ENCODE results near the gene DTX1. TPM values are rescaled to one million over a fixed set of nuclear protein-coding genes. Genes with fewer than 3 reads are reported as not detected.
"Not testable (repeated sequence)": the region's sequence is repeated elsewhere in the genome, so short reads cannot be mapped to it uniquely, and the experiment has no call there.

DTX1 gene
- total RNA-seq, 1 donor from 2014 or later, result 3.7 TPM

GRCh38 chr12:113105606-113106271 lies 49.2 kb downstream of the DTX1 start:
- no peak for ATAC-seq
- no peak for DNase-seq (ENCODE audit: missing footprints)
- intact Hi-C loops (cut with DNase I), result no loop called here

GRCh38 chr12:113106361-113106760 lies 49.8 kb downstream of the DTX1 start:
- ATAC-seq (no peak), DNase-seq (ENCODE audit: missing footprints) (no peak)
- intact Hi-C loops (cut with DNase I), result no loop called here

- intact Hi-C loops (cut with DNase I), result no loop called here
- no peak for DNase-seq (ENCODE audit: missing footprints)
- ATAC-seq, result no peak
Observed at GRCh38 chr12:113108308-113108707, 51.8 kb downstream of the DTX1 start.

GRCh38 chr12:113109360-113109759 lies 52.8 kb downstream of the DTX1 start:
- ATAC-seq (no peak), DNase-seq (ENCODE audit: missing footprints) (no peak)
- intact Hi-C loops (cut with DNase I), result no loop called here

GRCh38 chr12:113109872-113110599 lies 53.5 kb downstream of the DTX1 start:
- ATAC-seq, result no peak
- DNase-seq (ENCODE audit: missing footprints), result no peak
- intact Hi-C loops (cut with DNase I), result no loop called here

GRCh38 chr12:113111247-113111646 lies 54.7 kb downstream of the DTX1 start:
- ATAC-seq, result no peak
- intact Hi-C loops (cut with DNase I), result no loop called here
- DNase-seq (ENCODE audit: missing footprints), result no peak

- DNase-seq (ENCODE audit: missing footprints) (no peak), ATAC-seq (no peak)
- intact Hi-C loops (cut with DNase I), result no loop called here
Observed at GRCh38 chr12:113112043-113112899, 55.7 kb downstream of the DTX1 start.

GRCh38 chr12:113113397-113113796 lies 56.9 kb downstream of the DTX1 start:
- ATAC-seq (no peak), DNase-seq (ENCODE audit: missing footprints) (no peak)
- intact Hi-C loops (cut with DNase I), result no loop called here

GRCh38 chr12:113114447-113115178 lies 58.1 kb downstream of the DTX1 start:
- ATAC-seq (no peak), DNase-seq (ENCODE audit: missing footprints) (no peak)
- intact Hi-C loops (cut with DNase I), result no loop called here

- ATAC-seq (no peak), DNase-seq (ENCODE audit: missing footprints) (no peak)
- intact Hi-C loops (cut with DNase I), result no loop called here
Observed at GRCh38 chr12:113115455-113116126, 59.1 kb downstream of the DTX1 start.

- intact Hi-C loops (cut with DNase I), result no loop called here
- no peak for DNase-seq (ENCODE audit: missing footprints)
- no peak for ATAC-seq
Observed at GRCh38 chr12:113116875-113117274, 60.3 kb downstream of the DTX1 start.

GRCh38 chr12:113117684-113118083 lies 61.2 kb downstream of the DTX1 start:
- DNase-seq (ENCODE audit: missing footprints); ATAC-seq; intact Hi-C loops (cut with DNase I): not testable (repeated sequence)

- intact Hi-C loops (cut with DNase I), result no loop called here
- DNase-seq (ENCODE audit: missing footprints) (no peak), ATAC-seq (no peak)
Observed at GRCh38 chr12:113118142-113118541, 61.6 kb downstream of the DTX1 start.

GRCh38 chr12:113119980-113120669 lies 63.6 kb downstream of the DTX1 start:
- DNase-seq (ENCODE audit: missing footprints), result no peak
- intact Hi-C loops (cut with DNase I), result no loop called here
- no peak for ATAC-seq

- no peak for ATAC-seq
- no peak for DNase-seq (ENCODE audit: missing footprints)
- intact Hi-C loops (cut with DNase I), result no loop called here
Observed at GRCh38 chr12:113120670-113121370, 64.3 kb downstream of the DTX1 start.

GRCh38 chr12:113127791-113128199 lies 71.3 kb downstream of the DTX1 start:
- intact Hi-C loops (cut with DNase I), result no loop called here
- ATAC-seq, result no peak
- DNase-seq (ENCODE audit: missing footprints), result peak; percentile 37

Measured in Right ventricle myocardium inferior (tissue), 1 donor.